Fibroblast of villous mesenchyme (primary cell): ENCODE results near the gene NDUFS1. TPM values are rescaled to one million over a fixed set of nuclear protein-coding genes. Genes with fewer than 3 reads are reported as not detected.
"Not testable (repeated sequence)": the region's sequence is repeated elsewhere in the genome, so short reads cannot be mapped to it uniquely, and the experiment has no call there.

Source experiments
- DNase-seq: peaks from one replicate; pipeline ENCODE4 v3.0.0-alpha.2; 2010; ENCODE audit warnings: low read depth
- H3K4me3 ChIP-seq: 2 replicates; pipeline ENCODE4 v1.5.1; 2011; ENCODE audit warnings: low read depth, mild to moderate bottlenecking, low read length
- total RNA-seq: library from RNA; depleted of rRNA; stranded (reverse); fragments of >200 nt; gene quantifications from 2 replicates; pipeline ENCODE4 v1.2.3, GENCODE V29; 2012
- TF ChIP-seq, protein P1 (sequence below): IDR thresholded peaks from 2 replicates; pipeline ENCODE4 v1.5.1; 2012; ENCODE audit warnings: low read depth, mild to moderate bottlenecking, low read length; ENCODE audit not compliant: insufficient read depth

Gene NDUFS1
- total RNA-seq, 1 donor: 125 TPM

DNA sequence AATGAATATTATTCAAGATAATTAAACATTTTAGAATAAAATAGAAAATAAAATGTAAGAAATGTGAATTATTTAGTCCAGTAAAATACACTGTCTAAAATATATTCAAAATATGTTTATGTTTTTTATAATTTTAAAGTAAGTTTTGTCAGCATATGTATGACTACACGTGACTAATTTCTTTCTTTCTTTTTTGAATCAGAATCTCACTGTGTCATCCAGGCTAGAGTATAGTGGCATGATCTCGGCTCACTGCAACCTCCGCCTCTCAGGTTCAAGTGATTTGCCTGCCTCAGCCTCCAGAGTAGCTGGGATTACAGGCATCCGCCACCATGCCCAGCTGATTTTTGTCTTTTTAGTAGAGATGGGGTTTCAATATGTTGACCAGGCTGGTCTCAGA is 54.2 kb downstream of the NDUFS1 start:
- no peak for DNase-seq

DNA sequence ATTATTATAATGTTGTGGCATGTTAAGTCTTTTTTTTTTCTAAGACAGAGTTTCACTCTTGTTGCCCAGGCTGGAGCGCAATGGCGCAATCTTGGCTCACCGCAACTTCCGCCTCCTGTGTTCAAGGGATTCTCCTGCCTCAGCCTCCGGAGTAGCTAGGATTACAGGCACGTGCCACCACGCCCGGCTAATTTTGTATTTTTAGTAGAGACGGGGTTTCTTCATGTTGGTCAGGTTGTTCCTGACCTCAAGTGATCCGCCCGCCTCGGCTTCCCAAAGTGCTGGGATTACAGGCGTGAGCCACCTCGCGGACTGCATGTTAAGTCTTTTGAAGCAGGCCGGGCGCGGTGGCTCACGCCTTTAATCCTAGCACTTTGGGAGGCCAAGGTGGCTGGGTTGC is 60.4 kb downstream of the NDUFS1 start:
- not testable (repeated sequence) for H3K4me3 ChIP-seq, DNase-seq

More for the DNA sequence above, 54.2 kb downstream of the NDUFS1 start:
- TF ChIP-seq, protein P1, sequence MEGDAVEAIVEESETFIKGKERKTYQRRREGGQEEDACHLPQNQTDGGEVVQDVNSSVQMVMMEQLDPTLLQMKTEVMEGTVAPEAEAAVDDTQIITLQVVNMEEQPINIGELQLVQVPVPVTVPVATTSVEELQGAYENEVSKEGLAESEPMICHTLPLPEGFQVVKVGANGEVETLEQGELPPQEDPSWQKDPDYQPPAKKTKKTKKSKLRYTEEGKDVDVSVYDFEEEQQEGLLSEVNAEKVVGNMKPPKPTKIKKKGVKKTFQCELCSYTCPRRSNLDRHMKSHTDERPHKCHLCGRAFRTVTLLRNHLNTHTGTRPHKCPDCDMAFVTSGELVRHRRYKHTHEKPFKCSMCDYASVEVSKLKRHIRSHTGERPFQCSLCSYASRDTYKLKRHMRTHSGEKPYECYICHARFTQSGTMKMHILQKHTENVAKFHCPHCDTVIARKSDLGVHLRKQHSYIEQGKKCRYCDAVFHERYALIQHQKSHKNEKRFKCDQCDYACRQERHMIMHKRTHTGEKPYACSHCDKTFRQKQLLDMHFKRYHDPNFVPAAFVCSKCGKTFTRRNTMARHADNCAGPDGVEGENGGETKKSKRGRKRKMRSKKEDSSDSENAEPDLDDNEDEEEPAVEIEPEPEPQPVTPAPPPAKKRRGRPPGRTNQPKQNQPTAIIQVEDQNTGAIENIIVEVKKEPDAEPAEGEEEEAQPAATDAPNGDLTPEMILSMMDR: no peak
- H3K4me3 ChIP-seq: no peak overlapping the region

DNA sequence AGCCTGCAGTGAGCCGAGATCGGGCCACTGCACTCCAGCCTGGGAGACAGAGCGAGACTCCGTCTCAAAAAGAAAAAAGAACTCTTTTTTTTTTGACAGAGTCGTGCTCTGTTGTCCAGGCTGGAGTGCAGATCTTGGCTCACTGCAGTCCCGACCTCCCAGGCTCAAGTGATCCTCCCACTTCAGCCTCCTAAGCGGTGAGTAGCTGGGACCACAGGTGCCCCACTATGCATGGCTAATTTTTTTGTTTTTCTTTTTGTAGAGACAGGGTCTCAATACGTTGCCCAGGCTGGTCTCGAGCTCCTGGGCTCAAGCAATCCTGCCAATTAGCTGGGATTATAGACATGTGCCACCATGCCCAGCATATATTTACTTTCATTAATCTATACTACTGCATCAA is 60.8 kb downstream of the NDUFS1 start:
- TF ChIP-seq, protein P1: no peak
- DNase-seq: no peak
- H3K4me3 ChIP-seq: no peak overlapping the region

DNA sequence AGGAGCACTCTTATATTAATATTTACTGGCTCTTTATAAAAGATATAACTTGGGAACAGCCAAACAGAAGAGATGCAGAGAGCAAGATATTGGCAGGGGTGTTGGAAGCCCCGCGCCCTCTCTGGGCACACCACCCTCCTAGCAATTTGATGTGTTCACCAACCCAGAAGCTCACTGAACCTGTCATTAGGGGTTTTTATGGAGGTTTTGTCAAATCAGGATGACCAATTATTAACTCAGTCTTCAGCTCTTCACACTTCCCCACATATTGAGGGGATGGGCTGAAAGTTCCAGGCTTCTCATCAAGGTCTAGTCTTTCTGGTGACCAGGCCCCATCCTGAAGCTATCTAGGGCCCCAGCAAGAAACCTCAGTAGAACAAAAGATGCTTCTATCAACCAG is 62.4 kb downstream of the NDUFS1 start:
- H3K4me3 ChIP-seq: no peak overlapping the region
- TF ChIP-seq, protein P1: no peak
- no peak for DNase-seq

DNA sequence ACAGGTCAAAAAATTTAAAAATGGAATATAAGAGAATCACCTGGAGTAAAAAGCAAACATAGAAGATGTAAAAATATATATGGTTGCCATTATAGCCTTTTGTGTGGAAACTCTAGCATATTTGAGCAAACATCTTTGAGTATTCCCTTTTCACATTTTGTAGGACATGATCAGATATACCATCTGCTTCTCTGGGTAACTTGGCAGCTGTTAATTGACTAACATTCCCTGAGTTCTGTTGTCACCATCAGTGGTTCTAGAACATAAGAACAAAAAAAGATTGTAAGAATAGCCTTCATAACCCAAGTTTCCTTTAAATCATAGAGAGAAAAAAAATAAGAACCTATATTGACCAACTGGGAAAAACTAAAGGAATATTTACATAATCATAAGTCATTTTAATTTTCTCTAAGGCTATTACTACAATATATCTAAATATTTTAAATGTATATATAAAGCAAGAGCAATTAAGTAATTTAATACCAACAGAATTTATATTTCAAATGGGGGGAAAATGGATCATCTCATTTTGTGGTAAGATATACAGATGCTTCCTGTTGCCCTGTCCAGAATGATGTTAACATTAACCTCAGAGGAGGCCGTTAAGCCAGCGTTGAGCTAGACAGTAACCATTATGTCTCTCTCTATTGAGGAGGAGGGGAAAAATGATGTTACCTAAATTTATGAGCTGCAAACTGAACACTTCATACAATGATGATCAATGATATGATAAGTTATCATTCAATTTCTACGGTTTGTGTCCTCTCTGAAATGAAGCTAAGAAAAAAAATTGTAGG is 63.5 kb downstream of the NDUFS1 start:
- DNase-seq: no peak
- TF ChIP-seq, protein P1: no peak

DNA sequence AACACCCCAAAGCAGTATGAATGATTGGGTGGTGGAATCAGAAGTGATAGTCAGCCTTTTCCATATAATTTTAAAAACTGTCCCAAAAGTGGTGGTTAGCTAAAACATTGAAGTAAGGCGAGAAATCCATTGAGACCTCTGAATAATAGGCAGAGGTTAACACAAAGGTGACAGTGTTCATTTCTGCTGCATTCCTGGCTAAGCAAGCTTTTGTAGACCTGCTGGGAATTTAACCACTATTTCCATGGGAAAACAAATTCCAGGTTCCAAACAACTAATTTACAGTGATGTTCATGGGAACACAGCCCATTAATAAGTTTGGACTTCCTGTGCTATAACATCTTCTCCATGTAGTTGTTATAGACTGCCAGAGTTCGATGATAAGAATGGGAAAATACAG is 66.9 kb downstream of the NDUFS1 start:
- no peak overlapping the region for H3K4me3 ChIP-seq
- no peak for DNase-seq
- TF ChIP-seq, protein P1: no peak

More for the DNA sequence above, 63.5 kb downstream of the NDUFS1 start:
- no peak overlapping the region for H3K4me3 ChIP-seq

DNA sequence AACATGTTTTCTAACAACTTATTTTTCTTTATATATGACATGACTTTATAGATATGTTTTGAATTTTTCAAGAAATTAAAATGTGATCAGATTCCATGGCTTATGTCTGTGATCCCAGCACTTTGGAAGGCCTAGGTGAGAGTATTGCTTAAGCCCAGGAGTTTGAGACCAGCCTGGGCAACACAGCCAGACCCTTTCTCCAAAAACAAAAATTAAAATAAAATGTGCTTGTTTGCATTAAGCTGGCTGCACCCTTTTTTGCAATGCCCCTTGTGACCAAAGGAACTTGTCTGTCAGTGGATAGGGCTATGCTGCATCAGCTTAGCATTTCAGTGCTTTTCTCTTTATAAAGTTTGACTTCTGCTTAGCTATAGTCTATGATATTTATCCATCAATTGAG is 71.0 kb downstream of the NDUFS1 start:
- no peak for DNase-seq
- TF ChIP-seq, protein P1: no peak
- H3K4me3 ChIP-seq: no peak overlapping the region
